ENCODE results near the gene NID1. TPM values are rescaled to one million over a fixed set of nuclear protein-coding genes. Genes with fewer than 3 reads are reported as not detected.

The NID1 gene
- total and polyA plus RNA-seq, 9 of the 15 experiments (the other 6 are each of a cell fraction or from before 2014, with no cell fraction given), result 0.22 TPM; not detected in 8

GRCh38 chr1:236030534-236030933 is 34.4 kb downstream of the NID1 start:
- CTCF ChIA-PET (ENCODE audit: low intra/inter-chr PET ratio), result no interaction called here
- in situ Hi-C loops (cut with MboI), result no loop called here

GRCh38 chr1:236029428-236029940 is 35.4 kb downstream of the NID1 start:
- intact Hi-C loops (cut with micrococcal nuclease), result no loop called here
- Histone ChIP-seq H2AFZ (ENCODE audit: low read depth, low read length) (no peak overlapping the region), H3K4me2 (ENCODE audit: insufficient read depth, low read length) (no peak overlapping the region), H3K9me1 (ENCODE audit: control insufficient read depth, insufficient read depth, low read length) (no peaks in the 10 kb centered on the region), H3K79me2 (ENCODE audit: control insufficient read depth, insufficient read depth, low read length) (no peaks in the 10 kb centered on the region), H3K27me3 (ENCODE audit: control insufficient read depth in 2 of 2, insufficient read depth in 2 of 2, low read length in 2 of 2) (peaks cover 36 to 56% of the 10 kb centered on the region in 2 experiments), H3K4me1 (replicated peaks in 1 of 2; ENCODE audit: control insufficient read depth in 2 of 2, insufficient read depth in 2 of 2, low read length in 2 of 2) (no peaks in the 10 kb centered on the region), H3K36me3 (ENCODE audit: control insufficient read depth, insufficient read depth, low read length) (no peaks in the 10 kb centered on the region), H3K9ac (ENCODE audit: insufficient read depth in 1 of 2, low read depth in 2 of 2, low read length in 2 of 2) (no peak overlapping the region), H3K9me3 (replicated peaks; ENCODE audit: control insufficient read depth, insufficient read depth, low read depth, low read length) (no peaks in the 10 kb centered on the region), H3K27ac (ENCODE audit: extremely low read depth, low read depth, low read length) (no peak overlapping the region), H4K20me1 (replicated peaks; ENCODE audit: control insufficient read depth, insufficient read depth, low read length) (no peaks in the 10 kb centered on the region), H3K4me3 (no peak overlapping the region)
- BruUV-seq (replicated peaks), result no TSS peak
- in situ Hi-C loops (cut with MboI), result no loop called here
- FAIRE-seq (no peak), DNase-seq (ENCODE audit: extremely low read depth in 1 of 4, low spot score in 3 of 4) (no peak), ATAC-seq (peak; percentile 36; the same call in 1 of the 3 replicates)
- WGBS (ENCODE audit: insufficient coverage, low coverage, missing lambda C conversion rate), result under 1% methylated on average over 26 of the region's 26 CpGs
- ChIA-PET POLR2A (interaction anchor here (0.6 to 0.8 kb wide), 2 partner anchors 259 to 966 kb away, joined by 3 to 4 read pairs; no protein-coding TSS in a partner anchor), CTCF (ENCODE audit: low intra/inter-chr PET ratio) (no interaction called here)
- TF ChIP-seq ATF7 (IDR thresholded peaks at IDR 0.05), result no peak
- TF ChIP-seq KLF6 (CRISPR knock-in tag; IDR thresholded peaks at IDR 0.05; ENCODE audit: borderline replicate concordance), result no peak
- no peak for TF ChIP-seq ZMIZ1 (IDR thresholded peaks at IDR 0.05; ENCODE audit: low read depth in 2 of 2, low read length in 2 of 2)
- TF ChIP-seq ZNF75A (CRISPR knock-in tag; IDR thresholded peaks at IDR 0.05), result no peak
- no peak for TF ChIP-seq NCOA1 (IDR thresholded peaks at IDR 0.05; ENCODE audit: low read depth)
- TF ChIP-seq ZNF551 (CRISPR knock-in tag; IDR thresholded peaks at IDR 0.05), result no peak
- TF ChIP-seq ASH1L (IDR thresholded peaks at IDR 0.05; ENCODE audit: borderline replicate concordance, low read depth, partially characterized antibody), result no peak
- no peak for TF ChIP-seq RBM15 (IDR thresholded peaks at IDR 0.05; ENCODE audit: insufficient read depth, low read length)

More at GRCh38 chr1:236030534-236030933, 34.4 kb downstream of the NID1 start:
- Histone ChIP-seq H3K27me3 (ENCODE audit: control insufficient read depth in 2 of 2, insufficient read depth in 2 of 2, low read length in 2 of 2) (peaks cover 35 to 57% of the 10 kb centered on the region in 2 experiments), H2AFZ (ENCODE audit: low read depth, low read length) (no peak overlapping the region), H3K79me2 (ENCODE audit: control insufficient read depth, insufficient read depth, low read length) (no peaks in the 10 kb centered on the region), H3K9ac (ENCODE audit: insufficient read depth in 1 of 2, low read depth in 2 of 2, low read length in 2 of 2) (no peak overlapping the region), H4K20me1 (replicated peaks; ENCODE audit: control insufficient read depth, insufficient read depth, low read length) (no peaks in the 10 kb centered on the region), H3K27ac (ENCODE audit: extremely low read depth, low read depth, low read length) (no peak overlapping the region), H3K4me3 (no peak overlapping the region), H3K9me3 (replicated peaks; ENCODE audit: control insufficient read depth, insufficient read depth, low read depth, low read length) (no peaks in the 10 kb centered on the region), H3K36me3 (ENCODE audit: control insufficient read depth, insufficient read depth, low read length) (no peaks in the 10 kb centered on the region), H3K4me1 (replicated peaks in 1 of 2; ENCODE audit: control insufficient read depth in 2 of 2, insufficient read depth in 2 of 2, low read length in 2 of 2) (no peaks in the 10 kb centered on the region), H3K4me2 (ENCODE audit: insufficient read depth, low read length) (no peak overlapping the region), H3K9me1 (ENCODE audit: control insufficient read depth, insufficient read depth, low read length) (no peaks in the 10 kb centered on the region)
- BruUV-seq (replicated peaks), result no TSS peak
- DNase-seq (ENCODE audit: extremely low read depth in 1 of 4, low spot score in 3 of 4) (no peak), ATAC-seq (no peak), FAIRE-seq (no peak)
- no peak for TF ChIP-seq ZNF512 (tag; IDR thresholded peaks at IDR 0.05)
- POLR2A ChIA-PET, result no interaction called here
- intact Hi-C loops (cut with micrococcal nuclease), result no loop called here
- 0% methylated on average over 3 of the region's 3 CpGs for WGBS (ENCODE audit: insufficient coverage, low coverage, missing lambda C conversion rate)

Data from K562 (cell line).